Measurements from ENCODE around the gene PLEKHA7.
A peak's percentile ranks its signal among the peaks of the same experiment; 100 is the strongest.

PLEKHA7 gene

DNA sequence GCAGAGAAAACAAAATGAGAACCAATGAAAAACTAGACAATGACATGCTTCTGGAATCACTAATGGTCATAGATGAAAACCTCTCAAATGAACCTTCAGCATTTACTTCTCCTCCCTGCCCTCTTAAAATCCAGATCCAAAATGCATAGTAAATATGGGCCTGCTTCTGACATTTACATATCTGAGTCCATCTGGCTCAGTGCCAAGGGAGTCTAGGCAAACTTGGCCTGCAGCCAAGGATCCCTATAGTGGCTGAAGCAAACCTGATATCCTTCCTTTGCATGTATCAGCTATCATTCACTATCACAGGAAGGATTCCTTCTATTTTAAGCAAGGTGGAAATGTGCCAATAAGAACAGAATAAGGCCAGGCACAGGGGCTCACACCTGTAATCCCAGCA, 170.9 kb downstream of the PLEKHA7 start:
- no peak for DNase-seq (ENCODE audit: low spot score)

DNA sequence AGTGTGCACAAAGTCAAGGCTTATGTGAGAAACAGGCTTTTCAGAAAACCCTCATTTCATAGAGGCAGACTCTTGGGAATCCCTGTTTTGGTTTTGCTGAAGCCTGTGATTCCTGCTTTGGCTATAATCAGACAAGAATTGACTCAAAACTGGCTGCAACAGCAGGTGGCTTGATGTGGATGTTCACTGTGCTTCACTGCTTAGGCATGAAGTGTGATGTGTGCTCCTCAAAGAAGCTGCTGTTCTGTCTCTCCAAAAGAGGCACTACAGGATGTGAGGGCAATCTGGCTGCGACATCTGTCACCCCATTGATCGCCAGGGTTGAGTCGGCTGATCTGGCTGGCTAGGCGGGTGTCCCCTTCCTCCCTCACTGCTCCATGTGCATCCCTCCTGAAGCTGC, 172.2 kb downstream of the PLEKHA7 start:
- DNase-seq (ENCODE audit: low spot score), result no peak

DNA sequence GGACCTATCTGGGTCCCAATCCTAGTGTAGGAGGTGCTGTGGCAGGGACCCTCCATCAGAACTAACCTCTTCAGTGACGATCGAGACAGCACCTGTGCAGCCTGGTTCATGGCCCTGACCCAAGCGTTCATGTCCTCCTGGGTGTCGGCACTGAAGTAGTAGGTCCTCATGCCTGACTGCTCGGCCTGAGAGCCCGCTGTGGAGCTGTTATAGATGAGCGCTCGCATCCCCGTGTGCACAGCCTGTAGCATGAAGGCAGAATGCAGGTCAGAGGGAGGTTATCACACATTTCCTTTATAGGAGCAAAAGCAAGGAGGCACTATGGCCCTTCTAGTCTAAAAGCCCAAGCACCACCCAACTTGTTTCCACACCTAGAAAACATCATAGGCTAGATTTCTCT, 172.7 kb downstream of the PLEKHA7 start:
- no peak for DNase-seq (ENCODE audit: low spot score)

DNA sequence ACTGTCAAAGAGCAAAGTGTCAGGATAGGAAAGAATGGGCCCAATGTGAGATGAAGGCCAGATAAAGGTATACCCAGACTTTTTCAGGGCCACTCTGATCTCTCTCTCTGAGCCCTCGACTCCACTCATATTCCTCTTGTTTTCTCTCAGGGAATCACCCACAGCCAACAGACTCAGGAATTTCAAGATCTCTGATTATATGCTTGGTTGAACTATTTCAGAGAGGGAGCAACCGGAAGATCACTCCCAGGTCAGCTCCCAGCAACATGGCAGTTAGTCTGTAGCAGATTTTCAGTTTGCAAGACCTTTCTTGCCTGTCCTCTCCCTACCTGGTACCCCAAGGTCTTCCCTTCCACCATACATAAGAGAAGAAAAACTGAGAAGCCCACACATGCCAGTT, 173.3 kb downstream of the PLEKHA7 start:
- no peak for DNase-seq (ENCODE audit: low spot score)

DNA sequence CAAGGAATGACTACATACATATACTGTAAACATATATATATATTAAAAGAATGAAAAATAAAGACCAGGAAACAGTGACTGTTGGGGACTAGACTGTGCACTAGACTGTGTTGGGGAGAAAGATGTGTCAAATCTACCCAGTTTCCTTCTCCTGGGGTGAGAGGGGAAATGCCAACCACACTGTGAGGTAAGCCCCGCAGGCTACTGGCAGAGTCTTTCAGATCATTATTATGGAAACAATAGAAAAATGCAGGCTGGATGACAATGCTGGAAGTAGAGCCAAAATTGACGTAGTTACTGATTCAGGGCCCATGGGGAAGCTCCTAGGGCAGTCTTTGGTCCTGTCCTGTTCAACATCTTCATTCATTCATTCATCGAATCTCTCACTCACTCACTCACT, 174.4 kb downstream of the PLEKHA7 start:
- no peak for DNase-seq (ENCODE audit: low spot score)

DNA sequence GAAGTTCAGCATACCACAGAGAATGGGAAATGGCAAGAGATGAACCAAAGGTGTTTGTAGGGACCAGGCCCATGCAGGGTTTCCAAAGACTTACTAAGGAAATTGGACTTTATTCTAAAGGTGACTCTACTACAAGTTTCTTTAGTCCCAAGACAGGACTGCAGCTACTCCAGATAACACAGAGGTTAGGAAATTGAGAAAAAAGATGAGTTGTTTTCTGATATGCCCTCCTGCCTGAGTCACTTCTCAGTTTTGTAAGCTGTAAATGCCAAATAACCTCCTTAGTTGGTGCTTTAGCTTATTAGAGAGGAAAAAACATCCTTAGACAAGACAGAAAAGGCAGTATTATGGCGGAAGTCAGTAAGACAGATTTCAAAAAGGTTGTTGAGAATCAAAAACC, 179.8 kb downstream of the PLEKHA7 start:
- DNase-seq (ENCODE audit: low spot score), result no peak

DNA sequence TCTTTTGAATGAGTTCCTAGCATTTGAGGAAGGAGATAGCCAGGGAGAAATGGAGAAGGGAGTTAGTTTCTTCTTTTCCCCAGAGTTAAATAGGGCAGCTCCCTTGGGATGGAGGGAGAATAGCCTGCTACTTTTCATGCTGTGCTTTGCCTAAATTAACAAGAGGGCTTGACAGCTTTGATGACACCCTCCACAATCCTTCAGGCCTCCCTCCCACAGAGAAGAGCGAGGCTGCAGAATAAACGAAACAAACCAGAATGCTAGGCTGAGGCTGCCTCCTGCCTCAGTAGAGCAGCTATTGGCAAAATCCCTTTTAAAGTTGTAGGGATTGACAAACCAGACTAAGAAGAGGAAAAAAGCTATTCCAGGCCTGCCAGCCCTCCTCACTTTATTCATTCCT, 181.2 kb downstream of the PLEKHA7 start:
- DNase-seq (ENCODE audit: low spot score), result no peak

DNA sequence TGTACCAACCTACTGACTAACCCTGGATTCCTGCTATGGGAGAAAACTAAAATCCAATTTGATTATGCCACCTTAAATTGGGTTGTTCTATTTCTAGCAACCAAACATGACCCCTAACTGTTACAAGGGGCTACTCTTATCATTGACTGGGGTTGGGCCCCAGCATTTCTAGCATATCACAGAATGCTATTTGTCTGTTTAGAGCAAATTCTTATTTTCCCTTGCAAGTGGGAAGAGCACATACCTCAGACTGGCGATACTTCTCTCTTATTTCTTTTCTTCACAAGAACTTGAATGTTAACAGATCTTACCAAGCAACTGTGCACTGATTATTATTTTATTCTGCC, 182.0 kb downstream of the PLEKHA7 start:
- no peak for DNase-seq (ENCODE audit: low spot score)

DNA sequence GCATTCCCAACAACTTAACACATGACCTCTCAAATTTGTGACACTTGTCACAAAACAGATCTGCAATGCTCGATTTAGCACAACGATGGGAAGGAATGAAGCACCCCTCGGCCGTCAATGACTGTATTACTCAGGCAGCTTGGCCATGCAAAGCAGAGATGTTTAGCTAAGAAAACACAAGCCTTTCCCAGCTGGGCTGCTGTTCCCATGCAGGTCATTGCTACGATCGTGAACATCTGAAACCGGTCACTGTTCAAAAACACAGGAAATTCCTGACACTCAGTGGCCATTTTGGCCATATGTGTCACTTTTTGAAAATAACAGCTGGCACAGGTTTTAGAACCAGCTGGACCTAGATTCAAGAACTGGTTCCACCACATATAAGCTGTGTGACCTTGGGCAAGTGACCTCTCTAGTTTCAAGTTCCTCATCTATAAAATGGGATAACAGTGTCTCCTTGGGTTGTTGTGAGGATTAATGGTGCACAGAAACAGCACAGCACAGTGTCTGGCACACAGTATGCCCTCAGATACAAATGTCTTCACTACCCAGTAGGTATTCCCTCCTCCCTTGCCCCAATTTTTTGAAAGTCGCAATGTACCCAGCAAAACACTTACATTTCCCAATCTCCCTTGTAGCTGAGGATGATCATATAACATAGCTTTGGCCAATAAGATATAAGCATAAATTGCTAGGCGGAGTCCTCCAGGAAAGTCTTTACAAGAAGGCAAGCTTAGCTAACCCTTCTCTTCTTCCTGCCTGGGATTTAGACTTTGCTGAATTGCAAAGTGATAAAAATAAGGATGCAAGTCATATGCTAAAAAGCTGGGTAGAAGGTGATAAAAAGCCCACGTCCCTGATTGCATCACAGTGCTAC, 182.7 kb downstream of the PLEKHA7 start:
- DNase-seq (ENCODE audit: low spot score), result no peak

DNA sequence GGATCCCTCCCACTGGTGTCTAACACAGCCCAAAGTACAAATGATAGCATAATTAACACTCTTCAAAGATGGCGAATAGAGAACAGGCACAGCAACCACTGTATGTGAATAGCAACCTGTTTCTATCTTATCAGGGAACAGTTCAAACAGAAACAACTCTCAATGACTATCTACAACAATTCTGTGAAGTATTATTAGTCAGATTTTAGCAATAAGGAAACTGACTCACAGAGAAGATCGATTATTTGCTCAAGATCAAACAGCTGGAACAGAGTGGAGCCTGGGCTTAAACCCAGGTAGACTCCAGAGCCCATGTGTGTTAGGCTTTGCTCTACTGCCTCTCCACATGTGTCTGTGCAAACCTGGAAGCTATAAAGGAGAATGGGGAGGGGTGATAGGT, 187.1 kb downstream of the PLEKHA7 start:
- DNase-seq (ENCODE audit: low spot score), result no peak

DNA sequence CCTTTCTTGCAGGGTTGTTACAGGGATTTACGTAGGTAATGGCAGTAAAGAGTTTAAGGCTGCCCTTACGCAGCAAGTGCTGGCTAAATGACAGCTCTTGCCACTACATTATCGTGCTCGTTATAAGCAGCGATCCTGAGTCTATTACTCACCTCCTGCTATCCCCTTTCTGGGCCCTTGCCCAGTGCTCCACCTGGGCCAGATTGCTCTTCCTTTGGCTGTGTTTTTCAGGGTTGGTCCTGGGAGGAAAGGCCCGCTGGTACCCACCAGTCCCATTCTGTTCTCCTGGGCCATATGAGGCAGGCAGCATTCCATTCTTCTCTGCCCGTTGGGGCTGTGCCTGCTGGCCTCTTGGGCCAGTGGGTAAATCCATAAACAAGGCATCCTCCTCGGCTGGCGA, 188.2 kb downstream of the PLEKHA7 start:
- no peak for DNase-seq (ENCODE audit: low spot score)

DNA sequence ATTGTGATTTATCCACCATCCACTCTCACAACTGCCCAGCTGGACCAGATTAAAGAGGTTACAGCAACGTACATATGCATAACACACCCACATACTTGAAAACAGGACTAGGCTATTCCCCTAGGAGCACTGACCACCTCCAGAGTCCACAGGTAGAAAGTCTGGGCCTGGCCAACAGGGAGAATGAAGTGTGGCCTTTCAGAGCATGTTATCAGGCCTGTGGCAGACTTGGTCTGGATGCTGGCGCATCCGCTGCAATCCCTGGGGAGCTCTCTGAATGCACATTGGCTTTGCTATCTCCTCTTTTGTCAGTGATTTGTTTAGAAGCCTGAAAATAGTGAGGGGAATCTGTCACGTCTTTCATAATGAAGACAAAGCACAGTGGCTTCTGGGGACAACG, 189.1 kb downstream of the PLEKHA7 start:
- DNase-seq (ENCODE audit: low spot score), result no peak

DNA sequence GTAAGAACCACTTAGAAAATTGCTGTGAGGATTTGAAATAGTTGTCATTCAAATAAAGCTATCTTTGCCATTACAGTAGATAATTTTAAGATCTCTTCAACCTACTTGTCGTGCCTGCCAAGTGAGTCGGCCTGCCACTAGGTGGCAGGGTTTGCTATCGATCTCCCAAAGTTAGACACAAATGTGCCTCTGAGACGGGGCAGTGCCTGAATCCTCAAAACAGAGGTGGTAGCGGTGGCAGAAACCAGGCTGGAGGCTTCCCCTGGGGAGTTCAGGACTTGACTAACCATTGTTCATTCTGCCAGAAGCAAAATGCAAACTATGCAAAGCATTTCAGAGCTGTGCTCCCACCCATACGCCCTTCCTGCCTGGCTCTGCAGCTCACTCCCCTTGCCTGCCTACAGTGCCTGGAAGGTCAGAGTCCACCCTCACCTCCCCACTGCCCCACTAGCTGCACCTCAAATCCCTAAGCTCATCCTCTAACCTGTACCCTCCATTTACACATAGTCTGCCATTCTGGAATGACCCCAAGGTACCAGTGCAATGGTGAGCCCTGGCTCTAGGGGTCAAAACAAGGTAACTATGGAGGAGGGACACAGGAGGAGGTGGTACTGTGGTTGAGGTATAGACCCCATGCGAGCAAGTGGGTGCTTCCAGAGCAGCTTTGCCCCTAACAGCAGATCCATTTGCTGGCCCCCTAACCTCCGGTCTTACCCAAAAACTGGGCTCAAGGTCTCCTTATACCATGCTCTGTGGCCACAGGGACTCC, 193.7 kb downstream of the PLEKHA7 start:
- DNase-seq (ENCODE audit: low spot score), result peak; percentile 70

DNA sequence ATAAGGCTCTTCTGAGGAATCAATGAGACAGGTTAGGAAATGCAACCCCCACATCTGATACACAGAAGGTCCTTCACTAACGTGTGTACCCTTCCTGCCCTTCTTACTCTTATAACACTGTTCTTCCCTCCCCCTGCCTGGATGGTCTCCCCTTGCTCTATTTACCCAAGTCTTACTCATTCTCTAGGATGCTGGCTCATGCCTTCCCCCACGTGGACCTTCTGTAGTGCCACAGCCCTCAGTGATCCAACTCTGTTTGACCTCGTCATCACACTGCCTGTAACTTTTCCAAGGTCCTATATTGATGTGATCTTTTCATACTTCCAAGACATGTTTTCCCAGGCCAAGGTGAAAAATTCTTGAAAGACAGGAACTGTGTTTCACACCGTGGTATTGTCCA, 195.9 kb downstream of the PLEKHA7 start:
- no peak for DNase-seq (ENCODE audit: low spot score)

DNA sequence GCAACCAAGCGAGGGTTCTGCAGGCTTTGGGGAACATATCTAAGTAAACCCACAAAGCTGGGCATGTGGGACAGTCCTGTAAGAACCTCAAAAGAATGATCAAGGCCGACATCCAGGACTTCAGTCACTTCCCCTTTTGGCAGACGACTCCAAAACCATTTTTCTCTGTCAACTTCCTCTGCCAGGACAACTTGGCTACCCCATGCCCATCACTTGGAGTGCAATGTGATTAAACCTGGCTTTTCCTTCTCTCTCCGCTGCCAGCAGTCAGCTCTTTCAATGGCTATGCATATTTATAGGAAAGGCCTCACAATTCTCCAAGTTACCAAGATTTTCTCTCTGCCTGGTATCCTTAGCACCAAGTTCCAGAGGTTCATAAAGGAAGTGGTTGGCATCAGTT, 196.9 kb downstream of the PLEKHA7 start:
- DNase-seq (ENCODE audit: low spot score), result no peak

DNA sequence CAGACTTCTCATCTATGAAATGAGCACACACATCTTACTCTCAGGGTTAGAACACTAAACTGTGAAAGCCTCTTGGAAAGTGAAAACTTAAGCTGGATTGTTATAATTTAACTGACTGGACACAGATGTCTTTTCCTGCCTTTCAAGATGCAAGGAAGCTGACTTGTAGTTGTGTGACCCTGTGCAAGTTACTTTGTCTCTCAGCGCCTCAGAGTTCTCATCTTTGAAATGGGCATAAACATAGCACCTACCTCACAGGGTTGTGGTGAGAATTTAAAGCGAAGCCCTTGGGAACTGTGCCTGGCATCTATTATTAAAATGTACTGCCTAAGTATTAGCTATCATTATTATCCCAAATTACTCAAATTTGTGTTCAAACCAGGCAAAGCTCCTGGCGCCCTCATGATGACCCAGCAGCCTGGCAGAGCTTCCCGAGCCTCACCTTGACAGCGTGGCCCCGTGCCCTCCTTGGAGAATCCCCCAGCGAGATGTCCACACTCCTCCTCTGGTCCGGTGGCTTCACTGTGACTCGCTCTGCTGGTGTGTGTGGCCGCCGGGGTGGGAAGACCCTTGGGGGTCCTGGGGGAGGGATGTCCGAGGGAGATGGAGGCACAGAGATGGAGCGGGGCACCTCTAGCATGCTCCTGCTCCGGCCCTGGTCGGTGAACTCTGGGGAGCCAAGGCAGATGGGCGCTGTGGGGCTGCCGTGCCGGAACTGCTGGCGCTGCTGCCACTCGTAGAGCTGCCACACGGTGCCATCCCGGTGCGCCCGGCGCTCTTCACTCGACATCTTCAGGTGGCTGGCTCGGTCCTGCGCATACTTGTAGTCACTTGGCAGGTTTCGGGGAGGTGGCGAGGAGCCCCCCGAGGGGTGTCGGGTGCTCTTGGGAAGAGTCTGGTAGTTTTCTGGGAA, 197.6 kb downstream of the PLEKHA7 start:
- no peak for DNase-seq (ENCODE audit: low spot score)

DNA sequence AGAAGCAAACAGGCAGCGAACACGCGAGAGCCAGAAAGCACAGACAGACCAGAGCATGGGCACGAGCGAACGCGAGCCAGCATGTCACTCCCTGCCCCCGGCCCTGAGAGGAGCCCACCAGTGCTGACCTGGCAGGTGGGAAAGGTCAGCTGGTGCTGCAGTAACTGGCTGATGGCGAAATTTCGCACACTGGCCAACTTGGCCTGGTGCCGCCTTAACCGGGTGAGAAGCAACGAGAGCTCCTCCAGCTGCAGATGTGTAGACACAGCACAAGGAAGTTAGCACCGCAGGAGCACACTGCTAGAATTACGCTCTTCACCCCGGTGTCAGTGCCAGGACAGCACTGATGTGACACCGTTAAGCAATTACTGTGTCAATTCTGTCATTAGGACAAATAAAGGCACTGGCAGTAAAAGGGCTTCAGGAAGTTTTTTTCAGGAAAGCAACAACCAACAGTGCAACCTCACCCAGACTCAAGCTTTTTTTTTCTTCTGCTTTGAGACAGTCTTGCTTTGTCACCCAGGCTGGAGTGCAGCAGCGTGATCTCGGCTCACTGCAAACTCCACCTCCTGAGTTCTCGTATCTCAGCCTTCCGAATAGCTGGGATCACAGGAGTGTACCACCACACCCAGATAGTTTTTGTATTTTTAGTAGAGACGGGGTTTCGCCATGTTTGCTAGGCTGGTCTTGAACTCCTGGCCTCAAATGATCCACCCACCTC, 199.0 kb downstream of the PLEKHA7 start:
- DNase-seq (ENCODE audit: low spot score), result no peak

DNA sequence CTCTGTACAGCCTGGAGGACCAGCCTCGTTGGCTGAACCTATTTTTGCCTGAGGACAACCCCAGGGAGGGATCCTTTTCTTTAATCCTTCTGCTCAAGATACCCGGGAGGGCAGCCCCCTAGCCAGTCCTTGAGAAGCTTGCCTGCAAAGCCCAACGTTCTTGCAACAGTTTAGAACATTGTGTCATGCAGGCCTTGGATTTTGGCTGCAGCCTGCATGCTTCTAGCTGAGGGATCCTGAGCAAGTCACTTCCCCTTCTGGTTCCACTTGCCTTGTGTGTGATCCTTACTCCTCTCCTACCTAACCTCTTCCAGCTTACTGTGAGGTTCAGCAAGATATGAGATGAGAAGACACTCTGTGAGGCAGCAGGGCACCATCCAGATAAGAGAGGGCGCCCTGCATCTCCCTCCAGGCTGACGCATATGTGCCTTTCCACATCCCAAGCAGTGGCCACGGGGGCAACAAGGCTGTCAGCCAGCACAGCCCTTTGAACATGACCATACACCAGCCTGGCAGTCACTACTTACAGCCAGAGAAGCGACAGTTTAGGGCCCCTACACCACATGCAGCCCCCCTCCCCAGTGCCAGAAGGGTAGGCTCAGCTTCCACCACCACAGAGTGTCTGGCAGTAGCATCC, 199.7 kb downstream of the PLEKHA7 start:
- DNase-seq (ENCODE audit: low spot score), result no peak

DNA sequence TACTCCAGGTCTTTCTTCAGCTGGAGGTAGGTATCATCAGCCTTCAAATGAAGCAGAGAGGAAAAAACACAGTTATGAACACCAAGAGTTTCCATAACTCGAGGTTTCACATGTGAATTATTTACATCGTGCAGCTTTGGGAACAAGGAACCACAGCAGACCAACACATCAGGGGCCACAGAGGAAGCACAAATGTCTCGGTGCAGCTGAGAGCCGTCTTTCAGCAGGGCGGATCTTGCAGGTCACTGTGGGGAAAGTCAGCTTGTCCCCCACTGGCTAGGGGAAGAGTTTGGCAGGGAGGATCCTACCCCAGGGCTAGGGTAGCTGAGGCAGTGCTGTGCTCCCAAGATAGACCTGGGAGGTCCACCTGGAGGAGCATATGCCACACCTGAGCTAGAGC, 201.1 kb downstream of the PLEKHA7 start:
- DNase-seq (ENCODE audit: low spot score), result no peak

DNA sequence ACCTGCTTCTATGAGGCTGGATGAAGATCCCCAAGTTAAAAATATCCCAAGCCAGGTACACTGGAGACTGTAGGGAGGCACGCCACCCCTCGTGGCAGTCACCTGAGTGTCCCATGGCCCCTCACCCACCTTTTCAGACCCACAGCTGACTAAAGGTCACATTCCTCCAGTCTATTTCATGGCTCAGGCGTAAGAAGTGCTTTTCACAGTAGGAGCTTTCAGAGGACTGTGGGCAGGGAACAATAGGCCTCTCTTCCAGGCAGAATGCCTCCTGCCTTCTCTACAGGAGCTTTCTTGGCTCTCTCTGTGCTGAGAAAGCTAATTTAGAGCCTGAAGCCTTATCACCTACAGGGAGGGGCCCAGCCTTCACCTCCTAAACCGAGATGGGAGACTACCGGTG, 201.9 kb downstream of the PLEKHA7 start:
- DNase-seq (ENCODE audit: low spot score), result no peak

Data from HuH-7.5 (cell line).